ENCODE results near the gene PADI1.

GRCh38 chr1:17230671-17231310 is 25.9 kb downstream of the PADI1 start:
- TF ChIP-seq CTCF (IDR thresholded peaks at IDR 0.05; ENCODE audit: low read depth, low read length, missing input control) = no peak
- no peak for TF ChIP-seq MAX (IDR thresholded peaks at IDR 0.05)
- TF ChIP-seq ZBTB33 (IDR thresholded peaks at IDR 0.05) = no peak
- TF ChIP-seq REST (IDR thresholded peaks at IDR 0.05) = no peak
- TF ChIP-seq ATF3 (IDR thresholded peaks at IDR 0.05) = no peak

All from liver (tissue), 3 donors.